IPS-NIHi11 (cell line): ENCODE data around the gene BTBD10.

Source experiments
- DNase-seq: peaks from one replicate; pipeline ENCODE4 v3.0.0; 2012; ENCODE audit warnings: mixed read lengths, low spot score

Gene BTBD10

GRCh38 chr11:13373216-13373615 is 89.8 kb downstream of the BTBD10 start:
- DNase-seq = no peak

DNA sequence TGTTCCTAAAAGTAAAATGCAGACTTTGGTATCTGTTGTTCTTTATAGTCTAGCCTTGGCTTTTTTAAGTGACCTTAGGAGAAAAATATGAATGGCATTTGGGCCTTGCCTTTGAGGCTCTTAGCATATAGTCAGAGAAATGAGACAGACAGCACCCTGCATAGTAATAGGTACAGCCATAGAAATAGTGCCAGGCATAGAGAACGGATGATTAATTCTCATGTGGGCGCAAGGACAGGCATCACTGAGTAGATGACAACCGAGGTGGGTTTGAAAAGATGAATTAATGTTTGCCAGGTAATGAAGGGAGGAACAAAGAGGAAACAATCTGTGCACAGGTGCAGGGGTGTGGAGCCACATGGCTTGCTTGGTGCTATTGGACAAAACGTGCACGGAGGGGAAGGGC is 95.0 kb downstream of the BTBD10 start:
- peak; percentile 37 for DNase-seq

GRCh38 chr11:13367115-13367514 is 95.9 kb downstream of the BTBD10 start:
- no peak for DNase-seq

- DNase-seq = no peak
These were observed 96.6 kb downstream of the BTBD10 start for GRCh38 chr11:13366266-13367026.

DNA sequence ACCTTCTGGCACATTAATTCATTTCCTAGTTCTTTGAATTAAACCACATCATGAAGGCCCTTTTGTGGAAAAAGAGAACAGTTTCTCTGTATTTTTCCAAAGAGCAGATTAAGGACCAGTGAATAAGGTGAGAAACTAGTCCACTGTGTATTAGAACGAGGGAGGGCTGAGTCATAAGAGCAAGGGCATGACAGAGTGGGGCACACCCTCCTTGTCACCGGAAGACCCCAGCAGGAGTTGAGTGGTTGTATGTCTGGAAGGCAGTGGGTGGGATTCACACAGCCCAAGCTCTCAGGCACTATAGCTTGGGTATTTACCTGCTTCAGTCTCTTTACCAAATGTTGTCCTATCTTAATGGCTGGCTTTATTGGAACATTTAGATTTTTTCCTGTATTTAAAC is 98.6 kb downstream of the BTBD10 start:
- DNase-seq = no peak

- DNase-seq = no peak
These were observed 100.4 kb downstream of the BTBD10 start for GRCh38 chr11:13362596-13363109.

DNA sequence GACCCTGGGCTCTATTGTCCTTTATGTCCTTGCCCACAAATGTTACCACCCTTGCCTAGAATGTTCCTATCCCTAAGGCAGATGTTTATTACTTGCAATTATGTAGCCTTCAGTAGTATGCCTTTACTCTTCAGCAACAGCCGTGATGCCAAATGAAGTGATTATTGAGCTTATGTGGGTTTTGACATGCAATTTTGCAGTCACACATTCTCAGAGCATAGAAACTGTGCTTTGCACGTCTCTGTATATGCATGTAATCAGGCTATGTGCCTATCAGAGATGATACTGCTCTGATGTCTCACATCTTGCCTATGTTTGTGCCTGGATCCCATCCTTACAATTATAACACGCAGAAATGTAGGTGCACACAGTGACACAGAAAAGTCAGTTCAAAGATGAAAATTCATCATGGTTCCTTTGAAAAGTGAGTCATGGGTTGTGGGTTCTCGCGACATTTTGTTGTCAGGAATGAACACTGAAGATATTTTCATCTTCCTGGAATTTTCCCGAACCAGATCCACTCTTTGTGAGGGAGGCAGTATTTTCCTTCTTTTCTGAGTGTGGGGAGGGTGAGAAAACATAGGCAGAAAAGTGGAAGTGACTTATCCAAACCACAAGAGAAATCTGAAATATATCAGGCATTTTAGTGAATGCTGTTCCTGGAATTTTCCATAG is 104.3 kb downstream of the BTBD10 start:
- DNase-seq = no peak

GRCh38 chr11:13357232-13357631 is 105.8 kb downstream of the BTBD10 start:
- DNase-seq = no peak

DNA sequence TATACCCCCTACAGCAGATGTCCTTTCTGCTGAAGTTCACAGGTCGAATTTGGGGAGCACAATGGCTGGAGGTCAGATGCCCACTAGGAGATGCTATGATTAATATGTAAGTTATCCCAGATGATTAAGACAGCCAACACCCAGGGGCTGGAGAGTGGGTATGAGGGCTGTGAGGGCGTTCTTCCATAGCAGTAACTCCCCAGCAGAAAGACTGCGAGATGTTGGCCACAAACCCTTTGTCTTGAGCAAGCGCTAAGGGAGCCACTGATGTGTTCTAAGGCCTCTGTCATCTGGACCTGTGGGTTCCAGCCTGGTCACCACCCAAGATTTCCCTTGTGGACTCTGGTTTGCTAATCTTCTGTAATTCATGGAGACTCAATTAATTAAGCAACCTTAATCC is 107.8 kb downstream of the BTBD10 start:
- DNase-seq = no peak

- peak; percentile 57 for DNase-seq
These were observed 108.7 kb downstream of the BTBD10 start for GRCh38 chr11:13354335-13354734.

- no peak for DNase-seq
These were observed 110.3 kb downstream of the BTBD10 start for GRCh38 chr11:13352711-13353110.

DNA sequence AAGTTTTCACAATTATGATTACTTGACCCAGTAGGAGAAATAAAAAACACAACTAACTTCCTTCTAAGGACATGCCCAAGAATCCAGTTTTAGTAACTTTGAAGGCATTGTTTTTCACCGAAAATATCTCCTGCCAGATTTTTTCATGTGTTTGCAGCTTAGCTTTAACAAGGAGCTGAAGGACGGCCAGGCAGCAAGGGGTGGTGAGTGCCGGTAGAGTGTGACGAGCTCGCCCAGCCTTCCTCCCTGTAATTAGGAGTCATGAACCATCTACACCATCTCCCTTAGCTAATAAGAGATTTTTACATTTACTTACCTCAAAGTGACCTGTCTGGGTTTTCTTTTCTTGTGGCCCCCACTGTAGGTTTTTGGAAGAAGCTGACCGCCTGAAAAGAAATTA is 113.4 kb downstream of the BTBD10 start:
- DNase-seq = no peak

DNA sequence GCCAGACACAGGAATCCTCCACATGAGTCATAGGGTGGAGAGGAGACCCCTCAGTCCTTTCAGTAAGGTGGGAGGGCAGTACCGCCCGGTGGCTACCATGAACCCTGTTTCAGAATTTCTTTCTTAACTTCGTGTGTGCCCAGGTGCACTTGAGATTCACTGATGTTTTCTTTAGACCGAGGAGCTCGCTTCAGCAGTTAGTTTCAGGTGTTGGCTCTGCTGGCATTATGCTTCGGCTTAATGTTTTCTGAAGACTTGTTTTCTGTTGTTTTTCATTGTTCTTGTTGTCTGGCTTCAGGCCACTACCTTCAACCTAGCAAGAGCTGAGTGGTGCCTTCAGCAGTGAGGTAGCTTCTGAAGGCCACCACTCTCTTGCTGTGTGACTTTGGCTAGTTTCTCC is 114.0 kb downstream of the BTBD10 start:
- DNase-seq = no peak

GRCh38 chr11:13348305-13348704 is 114.7 kb downstream of the BTBD10 start:
- no peak for DNase-seq

- DNase-seq = no peak
These were observed 115.1 kb downstream of the BTBD10 start for GRCh38 chr11:13347901-13348300.

GRCh38 chr11:13346470-13346869 is 116.6 kb downstream of the BTBD10 start:
- no peak for DNase-seq

GRCh38 chr11:13344818-13345217 is 118.2 kb downstream of the BTBD10 start:
- no peak for DNase-seq

DNA sequence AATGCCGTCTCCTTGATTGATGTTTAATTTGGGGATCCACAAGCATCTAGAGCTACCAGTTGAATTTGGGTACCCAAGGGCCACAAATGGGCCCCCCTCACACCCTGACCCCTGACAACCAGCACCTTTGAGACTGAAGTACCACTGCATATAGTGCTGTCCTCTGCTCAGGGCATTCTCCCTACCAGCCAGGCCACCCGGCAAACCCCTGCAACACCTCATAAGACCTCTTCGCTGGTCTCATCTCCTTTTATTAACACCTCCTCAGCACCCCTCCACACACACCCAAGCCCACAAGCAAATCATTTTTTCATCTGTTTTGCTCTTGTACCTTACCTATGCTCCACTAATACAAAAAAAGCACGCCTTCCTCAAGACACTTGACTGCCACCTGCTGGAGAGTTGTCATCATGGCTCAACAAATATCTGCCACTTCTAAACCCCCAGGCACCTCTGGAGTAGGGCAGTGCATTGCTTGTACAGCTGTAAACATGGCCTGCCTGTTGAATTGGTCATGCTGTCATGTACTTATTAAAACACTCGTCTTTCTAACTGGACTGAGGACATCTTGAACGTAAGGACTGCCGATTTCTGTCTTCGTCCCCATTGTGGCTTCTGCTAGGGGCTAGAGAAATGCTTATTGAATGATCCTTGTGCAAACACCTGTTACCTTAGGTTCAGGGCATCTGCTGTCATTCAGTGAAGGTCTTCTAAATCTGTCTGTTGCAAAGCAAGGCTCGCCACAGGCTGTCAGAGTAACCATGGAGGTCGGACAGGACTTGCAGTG is 118.9 kb downstream of the BTBD10 start:
- peak; percentile 75 for DNase-seq

- no peak for DNase-seq
These were observed 120.0 kb downstream of the BTBD10 start for GRCh38 chr11:13343067-13343466.

GRCh38 chr11:13341026-13341425 is 122.0 kb downstream of the BTBD10 start:
- DNase-seq = no peak

DNA sequence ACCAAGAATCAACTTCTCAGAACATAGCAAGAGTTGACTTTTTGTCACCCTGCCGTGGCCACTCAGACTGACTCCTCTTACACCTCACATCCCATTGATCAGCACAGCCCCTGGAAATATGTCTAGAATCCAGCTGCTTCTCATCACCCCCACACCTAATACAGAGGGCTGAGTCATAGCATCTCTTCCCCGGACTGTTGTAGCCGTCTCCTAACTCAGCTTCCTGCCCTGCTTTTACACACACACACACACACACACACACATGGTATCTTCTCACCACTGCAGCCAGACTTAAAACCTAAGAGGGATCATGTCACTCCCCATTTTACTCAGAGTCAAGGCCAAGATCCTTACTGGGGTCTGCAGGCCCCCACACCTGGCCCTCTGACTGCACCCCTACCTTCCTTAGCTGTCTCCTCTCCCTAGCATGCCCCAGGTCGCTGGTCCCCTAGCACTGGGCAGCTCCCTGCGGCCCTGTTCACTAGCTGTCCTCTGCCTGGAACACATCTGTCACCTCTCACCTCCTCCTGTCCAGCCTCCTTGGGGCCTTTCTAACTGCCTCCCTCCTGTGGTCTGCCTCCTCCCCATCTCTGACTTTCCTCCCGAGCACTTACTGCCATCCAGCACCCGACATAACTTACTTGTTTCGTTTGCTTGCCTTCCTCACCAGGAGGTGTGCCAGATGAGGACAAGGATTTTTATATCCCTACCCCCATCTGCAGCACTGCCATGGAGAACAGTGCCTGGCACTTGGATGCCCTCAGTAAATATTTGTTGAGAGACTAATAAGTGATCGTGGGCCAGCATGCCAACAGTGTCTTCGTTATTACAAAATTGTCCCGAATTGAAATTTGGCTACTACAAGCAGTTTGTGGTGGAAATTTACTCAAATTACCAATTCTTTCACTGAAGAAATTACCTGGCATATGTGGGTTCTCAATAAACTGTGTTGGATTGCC is 123.5 kb downstream of the BTBD10 start:
- DNase-seq = no peak
